HG03442 (cell line): ENCODE measurements around the gene CDK15.

Source experiments
- ATAC-seq: cut with Tn5 transposase; IDR thresholded peaks from one replicate; pipeline ENCODE4 v1.9.1; 2021; ENCODE audit warnings: mild to moderate bottlenecking, moderate library complexity; ENCODE audit not compliant: unreplicated experiment

The CDK15 gene

GRCh38 chr2:201932511-201932910 is 126.2 kb downstream of the CDK15 start:
- no peak for ATAC-seq

- ATAC-seq = no peak
Observed at GRCh38 chr2:201933792-201934237, 127.5 kb downstream of the CDK15 start.

GRCh38 chr2:201936817-201937216 is 130.5 kb downstream of the CDK15 start:
- no peak for ATAC-seq

- ATAC-seq = no peak
Observed at GRCh38 chr2:201937343-201937742, 131.0 kb downstream of the CDK15 start.

GRCh38 chr2:201938156-201938775 is 131.9 kb downstream of the CDK15 start:
- no peak for ATAC-seq

GRCh38 chr2:201938781-201939180 is 132.4 kb downstream of the CDK15 start:
- ATAC-seq = no peak

- ATAC-seq = no peak
Observed at GRCh38 chr2:201939453-201939941, 133.2 kb downstream of the CDK15 start.

GRCh38 chr2:201942531-201942930 is 136.2 kb downstream of the CDK15 start:
- ATAC-seq = no peak
